ENCODE data around the gene GRIK5. TPM values are rescaled to one million over a fixed set of nuclear protein-coding genes. Genes with fewer than 3 reads are reported as not detected.

The GRIK5 gene
- total RNA-seq, 1 experiment from 2014 or later, result 0.96 TPM

GRCh38 chr19:42068361-42068755, 1.6 kb downstream of the GRIK5 start:
- Histone ChIP-seq H2AFZ (no peak overlapping the region), H3K4me2 (no peak overlapping the region), H3K79me2 (ENCODE audit: low read depth) (no peaks in the 10 kb centered on the region), H3F3A (ENCODE audit: insufficient read depth, low read depth) (peaks cover 11% of the 10 kb centered on the region; the same call in 1 of the 2 replicates), H3K27ac (no peak overlapping the region), H3K4me1 (replicated peaks; ENCODE audit: insufficient read depth) (0 out of 2 replicates have a peak, but pooled peaks cover 4% of the 10 kb centered on the region), H4K20me1 (ENCODE audit: insufficient read depth) (no peaks in the 10 kb centered on the region), H3K4me3 (no peak overlapping the region), H3K9me2 (ENCODE audit: insufficient read depth) (no peaks in the 10 kb centered on the region), H3K27me3 (ENCODE audit: insufficient read depth, low read depth) (peaks cover 37% of the 10 kb centered on the region), H3K36me3 (ENCODE audit: low read depth) (no peaks in the 10 kb centered on the region), H3K9me3 (ENCODE audit: insufficient read depth, low read depth) (no peaks in the 10 kb centered on the region)
- intact Hi-C loops (cut with micrococcal nuclease; ENCODE audit: unreplicated experiment), result no loop called here
- CTCF ChIA-PET, result no interaction called here
- TF ChIP-seq EZH2 (IDR thresholded peaks at IDR 0.05; ENCODE audit: low read depth), result no peak
- no peak for TF ChIP-seq CTCF (conservative IDR thresholded peaks at IDR 0.05)
- no peak for DNase-seq
- POLR2A ChIA-PET (ENCODE audit: unreplicated experiment), result no interaction called here
- BruUV-seq (replicated peaks), result no TSS peak

GRCh38 chr19:42067315-42067888, 2.6 kb downstream of the GRIK5 start:
- no peak overlapping the region for H3K4me2 ChIP-seq
- no peaks in the 10 kb centered on the region for H3K9me2 ChIP-seq (ENCODE audit: insufficient read depth)
- ChIA-PET POLR2A (ENCODE audit: unreplicated experiment) (no interaction called here), CTCF (no interaction called here)
- no peak overlapping the region for H2AFZ ChIP-seq
- H3K27ac ChIP-seq, result no peak overlapping the region
- BruUV-seq (replicated peaks), result no TSS peak
- H3K36me3 ChIP-seq (ENCODE audit: low read depth), result no peaks in the 10 kb centered on the region
- peaks cover 37% of the 10 kb centered on the region for H3K27me3 ChIP-seq (ENCODE audit: insufficient read depth, low read depth)
- intact Hi-C loops (cut with micrococcal nuclease; ENCODE audit: unreplicated experiment), result no loop called here
- no peaks in the 10 kb centered on the region for H3K4me1 ChIP-seq (replicated peaks; ENCODE audit: insufficient read depth)
- no peak for TF ChIP-seq CTCF (conservative IDR thresholded peaks at IDR 0.05)
- TF ChIP-seq EZH2 (IDR thresholded peaks at IDR 0.05; ENCODE audit: low read depth), result no peak
- H3K4me3 ChIP-seq, result no peak overlapping the region
- H3K9me3 ChIP-seq (ENCODE audit: insufficient read depth, low read depth), result no peaks in the 10 kb centered on the region
- no peaks in the 10 kb centered on the region for H3K79me2 ChIP-seq (ENCODE audit: low read depth)
- H3F3A ChIP-seq (ENCODE audit: insufficient read depth, low read depth), result peaks cover 3% of the 10 kb centered on the region; the same call in 1 of the 2 replicates
- H4K20me1 ChIP-seq (ENCODE audit: insufficient read depth), result no peaks in the 10 kb centered on the region
- no peak for DNase-seq

GRCh38 chr19:42066075-42066754, 3.8 kb downstream of the GRIK5 start:
- H3K36me3 ChIP-seq (ENCODE audit: low read depth), result no peaks in the 10 kb centered on the region
- no peaks in the 10 kb centered on the region for H3K79me2 ChIP-seq (ENCODE audit: low read depth)
- H3K9me3 ChIP-seq (ENCODE audit: insufficient read depth, low read depth), result no peaks in the 10 kb centered on the region
- peaks cover 37% of the 10 kb centered on the region for H3K27me3 ChIP-seq (ENCODE audit: insufficient read depth, low read depth)
- 0 out of 2 replicates have a peak, but pooled peaks cover 3% of the 10 kb centered on the region for H3F3A ChIP-seq (ENCODE audit: insufficient read depth, low read depth)
- TF ChIP-seq EZH2 (IDR thresholded peaks at IDR 0.05; ENCODE audit: low read depth) (no peak), CTCF (conservative IDR thresholded peaks at IDR 0.05) (no peak)
- H3K27ac ChIP-seq, result no peak overlapping the region
- no peak overlapping the region for H3K4me2 ChIP-seq
- intact Hi-C loops (cut with micrococcal nuclease; ENCODE audit: unreplicated experiment), result no loop called here
- no peak overlapping the region for H2AFZ ChIP-seq
- BruUV-seq (replicated peaks), result no TSS peak
- CTCF ChIA-PET, result interaction anchor here (0.5 kb wide), 1 partner anchor 31 kb away, joined by 7 read pairs; no protein-coding TSS in a partner anchor
- H4K20me1 ChIP-seq (ENCODE audit: insufficient read depth), result no peaks in the 10 kb centered on the region
- POLR2A ChIA-PET (ENCODE audit: unreplicated experiment), result no interaction called here
- H3K9me2 ChIP-seq (ENCODE audit: insufficient read depth), result no peaks in the 10 kb centered on the region
- peak; percentile 59 to 71 for DNase-seq
- no peak overlapping the region for H3K4me3 ChIP-seq
- 0 out of 2 replicates have a peak, but pooled peaks cover 5% of the 10 kb centered on the region for H3K4me1 ChIP-seq (replicated peaks; ENCODE audit: insufficient read depth)

All from PC-9 (cell line).